Skeletal muscle satellite cell (primary cell): ENCODE data around the gene CTIF.

Source experiments
- H3K27me3 ChIP-seq: 2 replicates; pipeline ENCODE4 v1.7.0; 2013; ENCODE audit warnings: low read length; ENCODE audit not compliant: control insufficient read depth, insufficient read depth
- H3K36me3 ChIP-seq: 2 replicates; pipeline ENCODE4 v1.7.0; 2013; ENCODE audit warnings: mild to moderate bottlenecking, control low read depth, low read length; ENCODE audit not compliant: insufficient read depth
- H3K4me1 ChIP-seq: 2 replicates; pipeline ENCODE4 v1.7.0; 2013; ENCODE audit warnings: low read length; ENCODE audit not compliant: control insufficient read depth, insufficient read depth
- H3K4me2 ChIP-seq: 2 replicates; pipeline ENCODE4 v1.7.0; 2013; ENCODE audit warnings: mild to moderate bottlenecking, low read length
- H3K4me3 ChIP-seq: 2 replicates; pipeline ENCODE4 v1.7.0; 2013; ENCODE audit warnings: low read length
- H3K9ac ChIP-seq: 2 replicates; pipeline ENCODE4 v1.7.0; 2013; ENCODE audit warnings: mild to moderate bottlenecking, low read depth, low read length, moderate library complexity
- H3K9me3 ChIP-seq: replicated peaks from 2 replicates; pipeline ENCODE4 v1.7.0; 2013; ENCODE audit warnings: mild to moderate bottlenecking, control low read depth, low read length

The CTIF gene

DNA sequence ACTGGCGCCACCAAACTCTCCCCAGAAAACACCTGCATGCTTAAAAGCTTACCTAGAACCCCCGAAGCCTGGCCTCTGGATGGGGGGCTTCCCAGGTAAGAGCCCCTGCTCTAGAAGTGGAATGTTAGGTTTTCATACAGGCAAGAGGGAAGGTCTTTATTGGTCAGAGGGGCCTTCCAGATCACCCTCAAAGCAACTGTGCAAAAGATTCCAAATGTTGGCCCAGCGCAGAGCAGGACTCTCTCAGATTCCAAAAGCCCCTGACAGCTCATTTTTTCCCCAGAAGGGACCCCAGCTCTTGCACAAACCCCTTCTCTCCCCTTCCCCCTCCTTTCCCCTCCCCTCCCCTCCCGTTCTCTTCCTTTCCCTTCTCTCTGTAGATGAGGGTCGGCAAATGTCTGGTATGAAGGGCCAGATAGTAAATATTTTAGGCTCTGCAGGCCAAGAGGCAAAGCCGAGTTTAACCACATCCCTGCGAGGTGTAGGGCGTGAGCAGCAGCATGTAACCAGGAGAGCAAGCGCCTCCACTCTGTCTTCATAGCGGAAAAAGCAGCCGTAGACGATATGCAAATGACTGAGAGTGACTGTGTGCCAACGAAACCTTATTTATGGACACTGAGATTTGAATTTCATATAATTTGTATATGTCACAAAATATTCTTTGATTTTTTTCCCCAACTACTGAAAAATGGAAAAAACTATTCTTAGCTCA is 295.0 kb downstream of the CTIF start:
- H3K4me1 ChIP-seq: peaks cover 50% of the 10 kb centered on the region

DNA sequence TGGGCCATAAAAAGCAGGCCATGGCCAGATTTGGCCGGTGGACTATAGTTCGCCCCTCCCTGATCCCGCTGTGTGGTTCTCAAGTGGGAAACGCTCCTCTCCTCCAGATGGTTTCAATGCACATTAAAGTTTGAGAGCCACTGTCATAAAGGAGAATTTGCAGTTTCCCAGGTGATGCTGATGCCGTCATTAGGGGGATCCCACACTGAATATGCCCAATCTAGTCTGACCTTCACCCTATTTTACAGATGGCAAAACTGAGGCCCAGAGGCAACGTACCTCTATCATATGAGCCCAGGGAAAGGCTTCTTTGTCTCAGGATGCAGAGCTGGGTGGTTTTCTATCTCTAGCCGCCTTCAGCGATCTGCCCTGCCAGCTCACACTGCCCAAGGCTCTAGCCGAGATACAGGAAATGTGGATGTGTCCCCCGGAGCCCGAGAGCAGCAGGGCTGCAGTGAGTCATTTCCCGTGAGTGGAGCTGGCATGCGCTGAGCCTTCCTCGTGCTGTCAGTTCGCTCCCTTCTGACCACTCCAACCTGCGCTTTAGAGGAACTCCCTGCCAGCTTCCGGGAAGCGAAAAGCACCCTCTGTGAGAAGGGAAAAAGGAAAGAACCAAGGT is 295.7 kb downstream of the CTIF start:
- H3K27me3 ChIP-seq: no peaks in the 10 kb centered on the region
- peak overlapping the region; percentile 72 for H3K9ac ChIP-seq
- peaks cover 53% of the 10 kb centered on the region for H3K4me1 ChIP-seq
- no peaks in the 10 kb centered on the region for H3K9me3 ChIP-seq
- peak overlapping the region; percentile 73 for H3K4me2 ChIP-seq
- peak overlapping the region; percentile 58 for H3K4me3 ChIP-seq
- H3K36me3 ChIP-seq: peaks cover 3% of the 10 kb centered on the region

More for the DNA sequence above, 295.0 kb downstream of the CTIF start:
- Histone ChIP-seq H3K27me3 (no peaks in the 10 kb centered on the region), H3K9ac (peak overlapping the region; percentile 72), H3K9me3 (no peaks in the 10 kb centered on the region), H3K4me3 (peak overlapping the region; percentile 58), H3K4me2 (peak overlapping the region; percentile 73), H3K36me3 (peaks cover 6% of the 10 kb centered on the region)

DNA sequence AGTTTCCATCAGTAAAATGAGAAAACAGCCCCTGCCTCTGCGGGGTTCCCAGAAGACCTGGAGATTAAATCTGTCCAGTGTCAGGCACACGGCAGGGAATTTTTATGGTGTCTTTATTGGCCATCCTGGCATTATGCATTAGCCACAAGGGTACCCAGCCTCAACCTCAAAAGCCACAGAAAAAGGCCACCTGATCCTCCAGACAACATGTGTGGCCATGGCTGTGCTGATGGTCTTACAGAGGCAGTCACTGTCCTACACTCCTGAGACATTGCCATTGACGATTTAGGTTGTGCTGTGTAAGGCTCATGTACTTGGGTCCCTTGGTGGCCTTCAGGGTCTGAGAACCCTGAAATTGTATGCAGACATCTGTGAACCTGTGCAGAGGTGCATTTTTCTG is 296.3 kb downstream of the CTIF start:
- Histone ChIP-seq H3K9me3 (no peaks in the 10 kb centered on the region), H3K9ac (peak overlapping the region; percentile 6), H3K4me2 (peak overlapping the region; percentile 0), H3K4me1 (peaks cover 59% of the 10 kb centered on the region), H3K4me3 (no peak overlapping the region), H3K36me3 (no peaks in the 10 kb centered on the region), H3K27me3 (no peaks in the 10 kb centered on the region)

DNA sequence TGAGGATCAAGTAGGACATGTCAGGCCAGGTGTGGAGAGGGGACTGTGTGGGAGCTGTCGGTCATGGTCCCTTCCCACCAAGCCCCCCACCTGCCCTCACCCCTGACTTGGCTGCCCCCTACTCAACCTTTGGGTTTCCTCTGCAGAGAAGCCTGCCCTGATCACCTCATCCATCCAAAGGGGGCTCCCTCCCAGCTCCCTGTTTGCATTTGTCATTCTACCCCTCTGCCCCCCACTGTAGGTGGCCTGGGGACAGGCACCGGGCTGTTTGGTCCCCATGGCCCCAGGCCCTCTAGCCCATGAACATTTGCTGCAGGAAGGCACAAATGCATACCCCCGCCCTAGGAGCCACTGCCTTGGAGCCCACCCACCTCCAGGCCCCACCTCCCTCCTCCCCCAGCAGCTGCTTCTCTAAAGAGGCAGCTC is 296.9 kb downstream of the CTIF start:
- H3K4me3 ChIP-seq: no peak overlapping the region
- no peaks in the 10 kb centered on the region for H3K9me3 ChIP-seq
- H3K27me3 ChIP-seq: no peaks in the 10 kb centered on the region
- no peak overlapping the region for H3K4me2 ChIP-seq
- no peak overlapping the region for H3K9ac ChIP-seq
- peaks cover 63% of the 10 kb centered on the region for H3K4me1 ChIP-seq
- H3K36me3 ChIP-seq: no peaks in the 10 kb centered on the region

DNA sequence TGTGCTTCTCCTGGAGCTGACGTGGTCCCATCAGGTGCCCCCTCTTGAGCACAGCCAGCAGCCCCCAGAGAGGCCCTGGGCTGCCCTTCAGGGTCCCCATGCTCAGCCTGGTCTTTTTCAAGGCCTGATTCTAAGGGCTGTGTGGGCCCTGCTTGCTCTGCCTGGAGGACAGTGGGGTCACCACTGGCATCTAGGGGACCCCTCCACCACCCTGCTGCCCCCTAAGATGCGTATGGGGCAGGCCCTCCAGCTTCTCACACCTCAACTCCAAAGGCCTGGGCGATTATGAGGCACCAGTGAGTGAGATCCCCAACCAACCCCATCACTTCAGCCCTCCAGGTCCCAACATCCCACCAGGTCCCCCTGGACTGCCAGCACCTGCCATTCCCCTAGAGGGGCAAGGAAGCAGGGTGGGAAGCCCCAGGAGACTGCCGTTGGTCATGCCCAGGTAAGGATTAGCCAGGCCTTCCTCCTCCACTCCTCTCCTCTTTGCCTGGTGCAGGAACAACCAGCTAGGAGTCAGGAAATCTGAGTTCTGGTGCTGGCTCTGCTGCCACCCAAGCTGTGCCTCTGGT is 297.5 kb downstream of the CTIF start:
- Histone ChIP-seq H3K4me1 (peaks cover 68% of the 10 kb centered on the region), H3K36me3 (no peaks in the 10 kb centered on the region), H3K9ac (no peak overlapping the region), H3K4me3 (no peak overlapping the region), H3K4me2 (no peak overlapping the region), H3K27me3 (no peaks in the 10 kb centered on the region), H3K9me3 (no peaks in the 10 kb centered on the region)

DNA sequence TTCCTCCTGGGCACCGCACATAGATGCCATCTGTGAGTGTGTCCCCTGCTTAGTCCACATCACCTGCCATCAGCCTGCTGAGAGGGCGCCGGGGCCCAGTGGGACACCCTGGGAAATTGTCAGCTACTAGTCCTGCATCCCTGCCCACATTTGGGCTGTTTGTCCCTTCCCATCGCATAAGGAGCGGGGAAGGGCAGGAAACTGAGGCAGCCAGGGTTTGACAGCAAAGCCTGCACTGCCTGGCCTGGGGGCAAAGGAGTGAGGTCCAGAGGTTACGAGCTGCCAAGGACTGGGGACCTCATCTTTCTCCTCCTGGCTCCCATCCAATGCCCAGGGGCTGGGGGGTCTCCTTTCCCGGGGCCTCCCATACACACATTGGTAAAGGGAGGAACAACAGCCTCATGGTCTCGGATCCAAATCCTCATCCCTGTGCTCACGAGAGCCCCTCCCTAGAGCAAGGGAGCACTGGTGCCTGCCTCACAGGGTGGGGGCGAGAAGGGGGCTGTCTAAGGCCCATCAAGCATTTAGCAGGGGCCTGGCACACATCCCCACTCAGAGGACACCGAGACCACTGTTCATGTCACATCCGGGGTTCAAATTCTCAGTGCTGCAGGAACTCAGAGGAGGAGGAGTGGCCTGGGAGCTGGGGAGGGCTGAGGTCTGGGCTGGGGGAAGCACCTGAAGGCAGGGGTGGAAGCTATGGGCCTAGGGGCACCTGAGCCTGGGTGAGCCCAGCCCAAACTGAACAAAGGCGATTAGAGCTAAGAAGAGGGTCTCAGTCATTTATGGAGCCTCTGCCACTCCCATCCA is 298.2 kb downstream of the CTIF start:
- Histone ChIP-seq H3K27me3 (no peaks in the 10 kb centered on the region), H3K9me3 (no peaks in the 10 kb centered on the region), H3K9ac (no peak overlapping the region), H3K36me3 (no peaks in the 10 kb centered on the region), H3K4me2 (no peak overlapping the region), H3K4me3 (no peak overlapping the region), H3K4me1 (peaks cover 70% of the 10 kb centered on the region)

DNA sequence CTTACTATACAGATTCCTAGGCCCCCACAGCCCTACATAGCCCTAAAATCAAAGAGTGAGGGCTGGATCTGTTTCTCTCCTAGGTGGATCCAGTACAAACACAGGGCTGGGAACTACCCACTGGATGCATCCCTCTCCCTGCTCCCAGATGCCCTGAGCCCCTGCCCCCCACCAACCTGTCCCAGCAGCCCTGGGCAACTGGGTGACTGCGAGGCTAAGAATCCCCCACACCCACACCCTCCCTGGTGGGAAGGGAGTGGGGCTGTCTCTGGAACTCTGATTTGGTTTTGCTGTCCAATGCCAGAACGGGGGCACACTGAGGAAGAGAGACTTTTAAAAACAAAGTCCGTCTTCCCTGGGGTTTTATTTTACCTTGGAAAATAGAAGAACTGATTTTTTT is 298.8 kb downstream of the CTIF start:
- Histone ChIP-seq H3K9ac (no peak overlapping the region), H3K9me3 (no peaks in the 10 kb centered on the region), H3K4me3 (no peak overlapping the region), H3K36me3 (no peaks in the 10 kb centered on the region), H3K4me2 (no peak overlapping the region), H3K4me1 (peaks cover 64% of the 10 kb centered on the region), H3K27me3 (no peaks in the 10 kb centered on the region)

DNA sequence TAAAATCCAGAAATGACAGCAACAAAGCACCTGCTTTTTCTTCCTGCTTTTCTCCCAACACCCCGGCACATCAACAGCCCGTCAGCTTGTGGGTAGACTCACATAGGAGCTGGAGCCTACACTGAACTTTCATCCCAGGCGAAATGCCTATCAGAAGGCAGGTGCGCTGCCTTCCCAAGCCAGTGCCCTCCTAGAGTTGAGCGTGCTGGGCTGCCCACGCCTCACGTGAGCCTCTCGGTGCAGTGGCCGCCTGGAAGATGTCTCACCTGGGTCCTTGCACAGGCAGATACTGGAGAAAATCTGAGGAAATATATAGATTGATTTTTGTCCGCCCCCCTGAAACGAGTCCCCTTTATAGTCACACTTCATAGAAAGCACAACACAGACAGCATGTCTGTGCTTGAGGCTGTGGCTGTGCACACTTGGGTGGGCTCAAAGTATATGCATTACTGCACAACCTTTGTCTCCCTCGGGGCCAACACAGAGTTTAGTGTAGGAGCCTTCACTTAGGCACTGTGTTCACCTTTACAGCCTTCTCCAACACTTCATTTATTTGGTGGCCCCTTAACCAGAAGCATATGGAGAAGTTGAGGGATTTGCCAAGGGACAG is 299.4 kb downstream of the CTIF start:
- Histone ChIP-seq H3K9ac (peak overlapping the region; percentile 40), H3K4me1 (peaks cover 58% of the 10 kb centered on the region), H3K27me3 (no peaks in the 10 kb centered on the region)

DNA sequence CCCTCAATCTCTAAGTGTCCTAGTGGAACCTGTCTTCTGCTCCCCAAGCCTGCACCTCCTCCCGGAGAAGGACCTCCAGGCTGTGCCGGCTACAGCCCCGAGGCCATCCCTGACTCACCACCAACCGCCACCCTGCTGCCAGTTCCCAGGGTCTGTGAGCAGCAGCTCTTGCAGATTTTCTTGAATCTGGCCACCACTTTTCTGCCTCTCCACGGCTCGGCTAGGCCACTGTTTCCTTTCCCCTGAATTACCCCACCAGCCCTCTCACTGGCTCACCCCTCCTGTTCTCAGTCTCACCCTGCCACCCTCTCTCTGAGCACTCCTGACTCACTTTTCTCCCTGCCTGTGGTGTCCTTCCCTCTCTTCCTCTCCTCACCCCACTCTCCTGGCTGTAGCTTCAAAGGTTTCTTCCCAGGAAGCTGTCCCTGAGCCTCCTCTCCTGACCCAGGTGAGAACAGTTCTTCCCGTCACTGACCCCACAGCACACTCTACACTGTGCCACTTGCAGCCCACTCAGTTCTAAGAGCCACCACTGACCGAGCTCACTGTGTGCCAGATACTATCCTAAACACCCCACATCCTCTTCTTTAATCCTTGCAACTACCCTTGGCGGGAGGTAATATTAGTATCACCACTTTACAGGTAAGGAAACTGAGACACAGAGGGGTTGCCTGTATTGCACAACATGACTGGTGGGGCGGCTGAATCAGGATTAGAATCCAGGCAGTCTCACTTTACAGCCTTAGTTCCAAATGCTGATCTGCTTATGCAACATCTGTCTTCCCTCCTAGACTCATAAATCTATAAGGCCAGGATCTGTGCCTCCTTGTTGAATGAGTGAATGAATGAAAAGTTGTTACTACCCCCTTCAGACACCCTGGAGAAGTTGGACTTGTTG is 300.3 kb downstream of the CTIF start:
- no peak overlapping the region for H3K4me3 ChIP-seq
- no peaks in the 10 kb centered on the region for H3K36me3 ChIP-seq
- peaks cover 49% of the 10 kb centered on the region for H3K4me1 ChIP-seq
- H3K27me3 ChIP-seq: no peaks in the 10 kb centered on the region
- H3K9me3 ChIP-seq: no peaks in the 10 kb centered on the region
- peak overlapping the region; percentile 40 for H3K9ac ChIP-seq
- peak overlapping the region; percentile 34 for H3K4me2 ChIP-seq

More for the DNA sequence above, 299.4 kb downstream of the CTIF start:
- H3K4me3 ChIP-seq: no peak overlapping the region
- H3K9me3 ChIP-seq: no peaks in the 10 kb centered on the region
- H3K36me3 ChIP-seq: no peaks in the 10 kb centered on the region
- peak overlapping the region; percentile 34 for H3K4me2 ChIP-seq

DNA sequence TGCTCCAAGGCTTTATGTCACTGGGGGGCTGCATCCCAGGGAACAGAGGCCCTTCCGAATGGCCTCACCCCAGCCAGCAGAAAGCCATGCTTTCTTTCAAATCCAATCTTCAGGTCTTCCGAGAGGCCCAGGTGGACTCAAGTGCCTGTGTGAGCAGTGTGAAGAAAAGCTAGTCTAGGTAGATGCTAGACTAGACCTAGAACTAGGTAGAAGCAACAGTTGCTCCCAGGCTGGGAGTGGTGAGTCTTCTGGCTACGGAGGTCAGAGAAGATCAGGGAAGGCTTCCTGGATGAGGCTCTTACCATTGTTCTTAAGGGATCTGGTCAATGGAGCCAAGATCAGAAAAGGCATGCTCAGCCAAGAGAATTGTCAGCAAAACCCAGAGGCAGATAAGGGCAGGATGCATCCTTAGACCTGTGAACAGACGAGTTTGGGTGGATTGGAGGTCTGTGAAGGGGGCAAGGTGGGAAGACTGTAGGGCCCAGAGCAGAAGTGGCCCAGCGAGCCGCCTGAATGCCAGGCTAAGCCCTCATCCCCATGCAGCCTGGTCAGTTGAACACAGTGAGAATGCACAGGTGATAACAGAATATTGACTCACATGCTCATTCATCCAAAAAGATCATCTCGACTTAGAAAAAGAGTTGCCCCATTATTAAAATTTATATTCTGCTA is 301.1 kb downstream of the CTIF start:
- Histone ChIP-seq H3K4me3 (no peak overlapping the region), H3K27me3 (no peaks in the 10 kb centered on the region), H3K9ac (no peak overlapping the region), H3K9me3 (no peaks in the 10 kb centered on the region), H3K4me1 (peaks cover 42% of the 10 kb centered on the region), H3K4me2 (no peak overlapping the region), H3K36me3 (no peaks in the 10 kb centered on the region)
